HFFc6 (cell line): ENCODE measurements around the gene ZNF574. TPM values are rescaled to one million over a fixed set of nuclear protein-coding genes. Genes with fewer than 3 reads are reported as not detected.
A peak's percentile ranks its signal among the peaks of the same experiment; 100 is the strongest.

ENCODE experiments used
- DNase-seq: peaks from one replicate; pipeline ENCODE4 v3.0.0-alpha.2; 2018
- H3K27ac Mint-ChIP-seq: 2 replicates; pipeline ENCODE4 v1.8.0; 2020; ENCODE audit warnings: mild to moderate bottlenecking, mixed read lengths
- H3K27me3 Mint-ChIP-seq: 2 replicates; pipeline ENCODE4 v1.8.0; 2021; ENCODE audit warnings: mild to moderate bottlenecking, moderate library complexity, mixed read lengths; ENCODE audit not compliant: insufficient read depth
- H3K36me3 Mint-ChIP-seq: 2 replicates; pipeline ENCODE4 v1.8.0; 2021; ENCODE audit warnings: low read depth, mixed read lengths
- H3K4me1 Mint-ChIP-seq: 2 replicates; pipeline ENCODE4 v1.8.0; 2020; ENCODE audit warnings: low read depth, mixed read lengths
- H3K4me3 Mint-ChIP-seq: 2 replicates; pipeline ENCODE4 v1.8.0; 2020; ENCODE audit warnings: mild to moderate bottlenecking, moderate library complexity, mixed read lengths
- H3K9me3 Mint-ChIP-seq: 2 replicates; pipeline ENCODE4 v1.8.0; 2020; ENCODE audit warnings: mild to moderate bottlenecking, mixed read lengths
- CTCF ChIP-seq: fragments of 200-600 bp; sonication (generic); IDR thresholded peaks from 2 replicates; pipeline ENCODE4 v1.5.0; 2021; ENCODE audit warnings: antibody characterized with exemption, mild to moderate bottlenecking
- total RNA-seq, 6 experiments: library from RNA; stranded (reverse); fragmentation: NEBNext Ultra II Directional; extraction: Animal tissue kit (Norgen Biotek cat#: 25700); gene quantifications; 2 replicates in 1 of 6; 3 replicates in 5 of 6; pipeline ENCODE4 v1.2.3, GENCODE V29; 2021

Gene ZNF574
- total RNA-seq, 6 experiments from 2014 or later, result 14.0 to 16.5 (median 15.1) TPM

GRCh38 chr19:42074513-42075363 is 1.2 kb upstream of the ZNF574 start:
- Mint-ChIP-seq H3K27ac (peak overlapping the region; percentile 100), H3K36me3 (peaks cover 12% of the 10 kb centered on the region; the same call in 1 of the 2 replicates), H3K4me3 (peak overlapping the region; percentile 97), H3K4me1 (peaks cover 37% of the 10 kb centered on the region), H3K9me3 (no peaks in the 10 kb centered on the region), H3K27me3 (peaks cover 25% of the 10 kb centered on the region)
- TF ChIP-seq CTCF, result no peak
- no peak for DNase-seq

GRCh38 chr19:42075364-42075615 is 676 bp upstream of the ZNF574 start:
- Mint-ChIP-seq H3K27ac (peak overlapping the region; percentile 100), H3K4me1 (peaks cover 38% of the 10 kb centered on the region), H3K4me3 (peak overlapping the region; percentile 97), H3K9me3 (no peaks in the 10 kb centered on the region), H3K27me3 (peaks cover 23% of the 10 kb centered on the region), H3K36me3 (peaks cover 12% of the 10 kb centered on the region; the same call in 1 of the 2 replicates)
- DNase-seq, result no peak
- TF ChIP-seq CTCF, result no peak

GRCh38 chr19:42076380-42076944 is 496 bp downstream of the ZNF574 start:
- Mint-ChIP-seq H3K27ac (peak overlapping the region; percentile 82), H3K4me3 (peak overlapping the region; percentile 97)

DNA sequence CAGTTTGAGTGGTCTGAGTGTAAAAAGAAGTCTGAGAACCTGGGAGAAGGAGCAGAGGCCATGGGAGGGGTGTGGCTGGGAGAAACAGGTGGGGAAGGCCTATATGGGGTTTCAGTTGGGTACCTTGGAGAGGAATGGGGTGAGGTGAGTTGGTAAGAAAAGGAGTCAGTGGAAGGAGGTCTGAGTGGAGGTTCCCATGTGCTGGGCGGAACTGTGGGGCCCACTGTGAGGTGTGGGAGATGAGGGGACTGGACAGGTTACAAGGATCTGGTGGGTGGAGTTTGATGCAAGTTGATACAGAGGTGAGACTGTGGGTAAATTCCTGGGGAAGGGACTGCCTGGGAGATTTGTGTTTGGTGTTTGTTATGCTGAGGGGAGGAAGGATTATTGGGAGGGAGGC is 2.1 kb downstream of the ZNF574 start:
- no peaks in the 10 kb centered on the region for H3K9me3 Mint-ChIP-seq
- H3K4me3 Mint-ChIP-seq, result peak overlapping the region; percentile 97
- no peak for TF ChIP-seq CTCF
- H3K27ac Mint-ChIP-seq, result peak overlapping the region; percentile 82; the same call in 1 of the 2 replicates
- no peak for DNase-seq
- peaks cover 20% of the 10 kb centered on the region for H3K36me3 Mint-ChIP-seq
- H3K27me3 Mint-ChIP-seq, result peaks cover 6% of the 10 kb centered on the region
- peaks cover 47% of the 10 kb centered on the region for H3K4me1 Mint-ChIP-seq

More at GRCh38 chr19:42076380-42076944, 496 bp downstream of the ZNF574 start:
- Mint-ChIP-seq H3K9me3 (no peaks in the 10 kb centered on the region), H3K36me3 (peaks cover 16% of the 10 kb centered on the region), H3K4me1 (peaks cover 42% of the 10 kb centered on the region), H3K27me3 (peaks cover 12% of the 10 kb centered on the region)
- no peak for DNase-seq
- no peak for TF ChIP-seq CTCF

GRCh38 chr19:42078538-42079275 is 2.7 kb downstream of the ZNF574 start:
- H3K36me3 Mint-ChIP-seq, result peaks cover 22% of the 10 kb centered on the region
- no peak for DNase-seq
- no peaks in the 10 kb centered on the region for H3K9me3 Mint-ChIP-seq
- H3K4me3 Mint-ChIP-seq, result peak overlapping the region; percentile 97; the same call in 1 of the 2 replicates
- TF ChIP-seq CTCF, result no peak
- H3K27me3 Mint-ChIP-seq, result peaks cover 6% of the 10 kb centered on the region
- peak overlapping the region; percentile 82; the same call in 1 of the 2 replicates for H3K27ac Mint-ChIP-seq
- peaks cover 47% of the 10 kb centered on the region for H3K4me1 Mint-ChIP-seq
